Measurements from ENCODE around the gene CLIP1. TPM values are rescaled to one million over a fixed set of nuclear protein-coding genes. Genes with fewer than 3 reads are reported as not detected.

Gene CLIP1
- total and polyA plus RNA-seq, 2 of the 13 experiments (the other 11 are each of a cell fraction or from before 2014, with no cell fraction given): 28.9 to 43.7 TPM

- TF ChIP-seq GLI4 (CRISPR knock-in tag; IDR thresholded peaks at IDR 0.05; ENCODE audit: borderline replicate concordance) (peak; percentile 36; the same call in 1 of the 2 replicates), ASH2L (IDR thresholded peaks at IDR 0.05; ENCODE audit: insufficient read length, low read depth, low read length) (peak; percentile 52), ZBTB20 (CRISPR knock-in tag; IDR thresholded peaks at IDR 0.05; ENCODE audit: borderline replicate concordance, low read depth) (no peak), KDM3A (CRISPR knock-in tag; IDR thresholded peaks at IDR 0.05; ENCODE audit: low read depth) (peak; percentile 52; the same call in 1 of the 2 replicates), MAFK (conservative IDR thresholded peaks at IDR 0.05 in 1 of 2, IDR thresholded peaks at IDR 0.05 in 1 of 2; ENCODE audit: low read length in 2 of 2) (no peak), BORCS8-MEF2B (CRISPR knock-in tag; IDR thresholded peaks at IDR 0.05) (peak; percentile 58; the same call in 1 of the 2 replicates), HNRNPLL (IDR thresholded peaks at IDR 0.05; ENCODE audit: low read depth, low read length, poor library complexity, severe bottlenecking) (peak; percentile 12), ZNF383 (CRISPR knock-in tag; IDR thresholded peaks at IDR 0.05; ENCODE audit: borderline replicate concordance) (no peak), ATF7-NPFF (CRISPR knock-in tag; IDR thresholded peaks at IDR 0.05; ENCODE audit: low read depth) (0 out of 2 replicates have a peak, but pooled peaks have one; percentile 15), HOXA7 (CRISPR knock-in tag; IDR thresholded peaks at IDR 0.05) (no peak), AGO1 (IDR thresholded peaks at IDR 0.05; ENCODE audit: low read depth, low read length, poor library complexity, severe bottlenecking) (peak; percentile 60), DMAP1 (CRISPR knock-in tag; IDR thresholded peaks at IDR 0.05) (no peak), MXD3 (CRISPR knock-in tag; IDR thresholded peaks at IDR 0.05) (peak; percentile 88; the same call in 1 of the 2 replicates), ZNF276 (CRISPR knock-in tag; IDR thresholded peaks at IDR 0.05; ENCODE audit: low read depth) (peak; percentile 34; the same call in 1 of the 2 replicates), TAF1 (CRISPR knock-in tag; IDR thresholded peaks at IDR 0.05) (peak; percentile 45; the same call in 1 of the 2 replicates), SRSF9 (IDR thresholded peaks at IDR 0.05; ENCODE audit: borderline replicate concordance, insufficient read depth, low read depth, low read length, poor library complexity, severe bottlenecking) (no peak), RBM39 (IDR thresholded peaks at IDR 0.05; ENCODE audit: low read depth, low read length, poor library complexity, severe bottlenecking) (peak; percentile 41), SOX13 (IDR thresholded peaks at IDR 0.05) (no peak), SOX13 (CRISPR knock-in tag; conservative IDR thresholded peaks at IDR 0.05 in 1 of 2, IDR thresholded peaks at IDR 0.05 in 1 of 2) (peak in 1 of 2 experiments; percentile 11; a peak in 1 of 4 replicates), ZNF563 (CRISPR knock-in tag; IDR thresholded peaks at IDR 0.05) (peak; percentile 46; the same call in 1 of the 2 replicates)
- TF ChIP-seq, protein P1, sequence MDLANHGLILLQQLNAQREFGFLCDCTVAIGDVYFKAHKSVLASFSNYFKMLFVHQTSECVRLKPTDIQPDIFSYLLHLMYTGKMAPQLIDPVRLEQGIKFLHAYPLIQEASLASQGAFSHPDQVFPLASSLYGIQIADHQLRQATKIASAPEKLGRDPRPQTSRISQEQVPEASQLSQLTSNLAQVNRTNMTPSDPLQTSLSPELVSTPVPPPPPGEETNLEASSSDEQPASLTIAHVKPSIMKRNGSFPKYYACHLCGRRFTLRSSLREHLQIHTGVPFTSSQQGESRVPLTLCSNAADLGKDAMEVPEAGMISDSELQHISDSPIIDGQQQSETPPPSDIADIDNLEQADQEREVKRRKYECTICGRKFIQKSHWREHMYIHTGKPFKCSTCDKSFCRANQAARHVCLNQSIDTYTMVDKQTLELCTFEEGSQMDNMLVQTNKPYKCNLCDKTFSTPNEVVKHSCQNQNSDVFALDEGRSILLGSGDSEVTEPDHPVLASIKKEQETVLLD (CRISPR knock-in tag; IDR thresholded peaks at IDR 0.05; ENCODE audit: low read depth): no peak; the same call in 1 of the 2 replicates
- TF ChIP-seq, protein P2, sequence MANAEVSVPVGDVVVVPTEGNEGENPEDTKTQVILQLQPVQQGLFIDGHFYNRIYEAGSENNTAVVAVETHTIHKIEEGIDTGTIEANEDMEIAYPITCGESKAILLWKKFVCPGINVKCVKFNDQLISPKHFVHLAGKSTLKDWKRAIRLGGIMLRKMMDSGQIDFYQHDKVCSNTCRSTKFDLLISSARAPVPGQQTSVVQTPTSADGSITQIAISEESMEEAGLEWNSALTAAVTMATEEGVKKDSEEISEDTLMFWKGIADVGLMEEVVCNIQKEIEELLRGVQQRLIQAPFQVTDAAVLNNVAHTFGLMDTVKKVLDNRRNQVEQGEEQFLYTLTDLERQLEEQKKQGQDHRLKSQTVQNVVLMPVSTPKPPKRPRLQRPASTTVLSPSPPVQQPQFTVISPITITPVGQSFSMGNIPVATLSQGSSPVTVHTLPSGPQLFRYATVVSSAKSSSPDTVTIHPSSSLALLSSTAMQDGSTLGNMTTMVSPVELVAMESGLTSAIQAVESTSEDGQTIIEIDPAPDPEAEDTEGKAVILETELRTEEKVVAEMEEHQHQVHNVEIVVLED (CRISPR knock-in tag; IDR thresholded peaks at IDR 0.05; ENCODE audit: borderline replicate concordance): no peak
These were observed at the start of gene CLIP1 (continued) for GRCh38 chr12:122421821-122422729.
